Smooth muscle cell (in vitro differentiated cells): Measurements from ENCODE around the gene IPO5. TPM values are rescaled to one million over a fixed set of nuclear protein-coding genes. Genes with fewer than 3 reads are reported as not detected.
A peak's percentile ranks its signal among the peaks of the same experiment; 100 is the strongest.

Source experiments
- DNase-seq: peaks from one replicate; lab custom pipeline; 2025; ENCODE audit not compliant: unreplicated experiment; lab: John Stamatoyannopoulos, UW
- H2AFZ ChIP-seq: fragments of 200-600 bp; sonication (generic); 2 replicates; pipeline ENCODE4 v1.6.0; 2016; ENCODE audit warnings: antibody characterized with exemption, low read depth, mild to moderate bottlenecking
- H3F3A ChIP-seq: fragments of 200-600 bp; sonication (generic); 2 replicates; pipeline ENCODE4 v1.6.0; 2017; ENCODE audit warnings: antibody characterized with exemption, low read depth
- H3K27ac ChIP-seq: fragments of 200-600 bp; sonication (generic); 2 replicates; pipeline ENCODE4 v1.5.1; 2016; ENCODE audit warnings: low read depth, mild to moderate bottlenecking
- H3K27me3 ChIP-seq: fragments of 200-600 bp; sonication (generic); 2 replicates; pipeline ENCODE4 v1.6.1; 2016; ENCODE audit warnings: low read depth, mild to moderate bottlenecking
- H3K36me3 ChIP-seq: fragments of 200-600 bp; sonication (generic); 2 replicates; pipeline ENCODE4 v1.5.1; 2016; ENCODE audit warnings: low read depth
- H3K4me1 ChIP-seq: fragments of 200-600 bp; sonication (generic); 2 replicates; pipeline ENCODE4 v1.5.1; 2016; ENCODE audit warnings: low read depth
- H3K4me2 ChIP-seq: fragments of 200-600 bp; sonication (generic); 2 replicates; pipeline ENCODE4 v1.6.0; 2016; ENCODE audit warnings: mild to moderate bottlenecking
- H3K4me3 ChIP-seq: fragments of 200-600 bp; sonication (generic); 2 replicates; pipeline ENCODE4 v1.5.1; 2016; ENCODE audit warnings: mild to moderate bottlenecking
- H3K79me2 ChIP-seq: fragments of 200-600 bp; sonication (generic); 2 replicates; pipeline ENCODE4 v1.6.0; 2016; ENCODE audit warnings: low read depth, mild to moderate bottlenecking
- H3K9ac ChIP-seq: fragments of 200-600 bp; sonication (generic); 2 replicates; pipeline ENCODE4 v1.6.0; 2016; ENCODE audit warnings: low read depth
- H3K9me3 ChIP-seq: fragments of 200-600 bp; sonication (generic); replicated peaks from 2 replicates; pipeline ENCODE4 v1.5.1; 2016; ENCODE audit warnings: low read depth
- H4K20me1 ChIP-seq: fragments of 200-600 bp; sonication (generic); 2 replicates; pipeline ENCODE4 v1.6.0; 2016; ENCODE audit warnings: low read depth
- CTCF ChIP-seq: fragments of 200-600 bp; sonication (generic); IDR thresholded peaks from 2 replicates; pipeline ENCODE4 v1.5.1; 2017; ENCODE audit warnings: borderline replicate concordance, mild to moderate bottlenecking, antibody characterized with exemption; ENCODE audit not compliant: insufficient read depth, poor library complexity, severe bottlenecking
- WGBS: methylation state at CpG from one replicate; pipeline ENCODE4 v1.1.7; 2016; ENCODE audit warnings: low lambda C conversion rate; 5-methylcytosine and 5-hydroxymethylcytosine counted together
- polyA plus RNA-seq: library from polyadenylated mRNA; unstranded; fragments of >200 nt; fragmentation: Nextera tagmentation; extraction: Ambion mirVana; gene quantifications from 2 replicates; pipeline ENCODE4 v1.2.1, GENCODE V29; 2016
- total RNA-seq: library from RNA; depleted of rRNA; stranded (reverse); fragments of >200 nt; gene quantifications from 2 replicates; pipeline ENCODE4 v1.2.3, GENCODE V29; 2014

The IPO5 gene
- total and polyA plus RNA-seq, 2 experiments from 2014 or later = 42.9 to 78.6 TPM

GRCh38 chr13:97975280-97975847 is 21.9 kb downstream of the IPO5 start:
- peaks cover 35% of the 10 kb centered on the region for H3K79me2 ChIP-seq
- no peaks in the 10 kb centered on the region for H3F3A ChIP-seq
- DNase-seq = no peak
- H3K27me3 ChIP-seq = no peaks in the 10 kb centered on the region
- no peaks in the 10 kb centered on the region for H3K36me3 ChIP-seq
- 19% methylated on average over 20 of the region's 20 CpGs for WGBS
- no peaks in the 10 kb centered on the region for H3K9me3 ChIP-seq
- H3K27ac ChIP-seq = peak overlapping the region; percentile 94
- H3K4me3 ChIP-seq = peak overlapping the region; percentile 90
- peaks cover 22% of the 10 kb centered on the region for H3K4me1 ChIP-seq
- peaks cover 11% of the 10 kb centered on the region for H4K20me1 ChIP-seq
- peak overlapping the region; percentile 86 for H3K4me2 ChIP-seq
- peak overlapping the region; percentile 92 for H2AFZ ChIP-seq
- H3K9ac ChIP-seq = peak overlapping the region; percentile 89
- no peak for TF ChIP-seq CTCF

- peak overlapping the region; percentile 86 for H3K4me2 ChIP-seq
- no peaks in the 10 kb centered on the region for H3K36me3 ChIP-seq
- H3K9ac ChIP-seq = peak overlapping the region; percentile 89
- H3K79me2 ChIP-seq = peaks cover 42% of the 10 kb centered on the region
- peaks cover 16% of the 10 kb centered on the region for H4K20me1 ChIP-seq
- H3K4me1 ChIP-seq = peaks cover 22% of the 10 kb centered on the region
- no peaks in the 10 kb centered on the region for H3K9me3 ChIP-seq
- TF ChIP-seq CTCF = no peak
- H3K27ac ChIP-seq = peak overlapping the region; percentile 94
- no peaks in the 10 kb centered on the region for H3F3A ChIP-seq
- WGBS = 0% methylated on average over 33 of the region's 84 CpGs
- DNase-seq = peak; percentile 89
- H2AFZ ChIP-seq = peak overlapping the region; percentile 92
- no peaks in the 10 kb centered on the region for H3K27me3 ChIP-seq
- H3K4me3 ChIP-seq = peak overlapping the region; percentile 90
Observed at GRCh38 chr13:97975848-97976609, 22.6 kb downstream of the IPO5 start.

GRCh38 chr13:97976610-97977521 is 23.4 kb downstream of the IPO5 start:
- Histone ChIP-seq H3F3A (no peaks in the 10 kb centered on the region), H3K4me1 (peaks cover 22% of the 10 kb centered on the region), H2AFZ (peak overlapping the region; percentile 63), H3K36me3 (no peaks in the 10 kb centered on the region), H3K27me3 (no peaks in the 10 kb centered on the region), H4K20me1 (peaks cover 24% of the 10 kb centered on the region), H3K4me2 (peak overlapping the region; percentile 88), H3K27ac (peak overlapping the region; percentile 72), H3K9ac (peak overlapping the region; percentile 75), H3K79me2 (peaks cover 50% of the 10 kb centered on the region), H3K9me3 (no peaks in the 10 kb centered on the region), H3K4me3 (peak overlapping the region; percentile 90)
- no peak for TF ChIP-seq CTCF
- 1% methylated on average over 49 of the region's 79 CpGs for WGBS
- DNase-seq = peak; percentile 25
